ENCODE measurements around the gene GREB1.

DNA sequence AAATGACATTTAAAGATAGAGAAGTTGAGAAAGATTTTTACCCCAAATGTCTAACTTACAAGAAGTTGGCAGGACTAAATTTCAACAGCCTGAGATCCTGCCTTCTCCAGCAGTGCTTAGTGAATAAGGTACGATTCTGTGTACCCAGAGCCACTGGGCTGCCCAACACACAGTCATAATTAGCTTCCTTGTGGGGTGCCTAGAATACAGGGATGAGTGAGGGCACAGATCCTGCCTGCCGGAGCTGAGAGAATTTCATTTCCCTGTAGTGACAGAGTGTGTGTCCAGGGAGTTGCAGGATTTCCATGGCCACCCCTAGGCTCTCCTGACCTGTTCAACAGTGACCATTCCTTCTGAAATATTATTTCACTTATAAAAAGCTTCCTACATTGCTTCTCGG lies 27.0 kb downstream of the GREB1 start:
- TF ChIP-seq, protein P1, sequence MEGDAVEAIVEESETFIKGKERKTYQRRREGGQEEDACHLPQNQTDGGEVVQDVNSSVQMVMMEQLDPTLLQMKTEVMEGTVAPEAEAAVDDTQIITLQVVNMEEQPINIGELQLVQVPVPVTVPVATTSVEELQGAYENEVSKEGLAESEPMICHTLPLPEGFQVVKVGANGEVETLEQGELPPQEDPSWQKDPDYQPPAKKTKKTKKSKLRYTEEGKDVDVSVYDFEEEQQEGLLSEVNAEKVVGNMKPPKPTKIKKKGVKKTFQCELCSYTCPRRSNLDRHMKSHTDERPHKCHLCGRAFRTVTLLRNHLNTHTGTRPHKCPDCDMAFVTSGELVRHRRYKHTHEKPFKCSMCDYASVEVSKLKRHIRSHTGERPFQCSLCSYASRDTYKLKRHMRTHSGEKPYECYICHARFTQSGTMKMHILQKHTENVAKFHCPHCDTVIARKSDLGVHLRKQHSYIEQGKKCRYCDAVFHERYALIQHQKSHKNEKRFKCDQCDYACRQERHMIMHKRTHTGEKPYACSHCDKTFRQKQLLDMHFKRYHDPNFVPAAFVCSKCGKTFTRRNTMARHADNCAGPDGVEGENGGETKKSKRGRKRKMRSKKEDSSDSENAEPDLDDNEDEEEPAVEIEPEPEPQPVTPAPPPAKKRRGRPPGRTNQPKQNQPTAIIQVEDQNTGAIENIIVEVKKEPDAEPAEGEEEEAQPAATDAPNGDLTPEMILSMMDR (IDR thresholded peaks at IDR 0.05), result no peak
- no peak for TF ChIP-seq YY1 (IDR thresholded peaks at IDR 0.05; ENCODE audit: low read depth)
- TF ChIP-seq, protein P2, sequence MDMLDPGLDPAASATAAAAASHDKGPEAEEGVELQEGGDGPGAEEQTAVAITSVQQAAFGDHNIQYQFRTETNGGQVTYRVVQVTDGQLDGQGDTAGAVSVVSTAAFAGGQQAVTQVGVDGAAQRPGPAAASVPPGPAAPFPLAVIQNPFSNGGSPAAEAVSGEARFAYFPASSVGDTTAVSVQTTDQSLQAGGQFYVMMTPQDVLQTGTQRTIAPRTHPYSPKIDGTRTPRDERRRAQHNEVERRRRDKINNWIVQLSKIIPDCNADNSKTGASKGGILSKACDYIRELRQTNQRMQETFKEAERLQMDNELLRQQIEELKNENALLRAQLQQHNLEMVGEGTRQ (IDR thresholded peaks at IDR 0.05; ENCODE audit: borderline replicate concordance, low read depth, low read length), result no peak
- TF ChIP-seq, protein P3, sequence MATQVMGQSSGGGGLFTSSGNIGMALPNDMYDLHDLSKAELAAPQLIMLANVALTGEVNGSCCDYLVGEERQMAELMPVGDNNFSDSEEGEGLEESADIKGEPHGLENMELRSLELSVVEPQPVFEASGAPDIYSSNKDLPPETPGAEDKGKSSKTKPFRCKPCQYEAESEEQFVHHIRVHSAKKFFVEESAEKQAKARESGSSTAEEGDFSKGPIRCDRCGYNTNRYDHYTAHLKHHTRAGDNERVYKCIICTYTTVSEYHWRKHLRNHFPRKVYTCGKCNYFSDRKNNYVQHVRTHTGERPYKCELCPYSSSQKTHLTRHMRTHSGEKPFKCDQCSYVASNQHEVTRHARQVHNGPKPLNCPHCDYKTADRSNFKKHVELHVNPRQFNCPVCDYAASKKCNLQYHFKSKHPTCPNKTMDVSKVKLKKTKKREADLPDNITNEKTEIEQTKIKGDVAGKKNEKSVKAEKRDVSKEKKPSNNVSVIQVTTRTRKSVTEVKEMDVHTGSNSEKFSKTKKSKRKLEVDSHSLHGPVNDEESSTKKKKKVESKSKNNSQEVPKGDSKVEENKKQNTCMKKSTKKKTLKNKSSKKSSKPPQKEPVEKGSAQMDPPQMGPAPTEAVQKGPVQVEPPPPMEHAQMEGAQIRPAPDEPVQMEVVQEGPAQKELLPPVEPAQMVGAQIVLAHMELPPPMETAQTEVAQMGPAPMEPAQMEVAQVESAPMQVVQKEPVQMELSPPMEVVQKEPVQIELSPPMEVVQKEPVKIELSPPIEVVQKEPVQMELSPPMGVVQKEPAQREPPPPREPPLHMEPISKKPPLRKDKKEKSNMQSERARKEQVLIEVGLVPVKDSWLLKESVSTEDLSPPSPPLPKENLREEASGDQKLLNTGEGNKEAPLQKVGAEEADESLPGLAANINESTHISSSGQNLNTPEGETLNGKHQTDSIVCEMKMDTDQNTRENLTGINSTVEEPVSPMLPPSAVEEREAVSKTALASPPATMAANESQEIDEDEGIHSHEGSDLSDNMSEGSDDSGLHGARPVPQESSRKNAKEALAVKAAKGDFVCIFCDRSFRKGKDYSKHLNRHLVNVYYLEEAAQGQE (IDR thresholded peaks at IDR 0.05; ENCODE audit: low read depth, low read length), result no peak
